ENCODE measurements around the gene PLXNA3.
A peak's percentile ranks its signal among the peaks of the same experiment; 100 is the strongest.

The PLXNA3 gene

DNA sequence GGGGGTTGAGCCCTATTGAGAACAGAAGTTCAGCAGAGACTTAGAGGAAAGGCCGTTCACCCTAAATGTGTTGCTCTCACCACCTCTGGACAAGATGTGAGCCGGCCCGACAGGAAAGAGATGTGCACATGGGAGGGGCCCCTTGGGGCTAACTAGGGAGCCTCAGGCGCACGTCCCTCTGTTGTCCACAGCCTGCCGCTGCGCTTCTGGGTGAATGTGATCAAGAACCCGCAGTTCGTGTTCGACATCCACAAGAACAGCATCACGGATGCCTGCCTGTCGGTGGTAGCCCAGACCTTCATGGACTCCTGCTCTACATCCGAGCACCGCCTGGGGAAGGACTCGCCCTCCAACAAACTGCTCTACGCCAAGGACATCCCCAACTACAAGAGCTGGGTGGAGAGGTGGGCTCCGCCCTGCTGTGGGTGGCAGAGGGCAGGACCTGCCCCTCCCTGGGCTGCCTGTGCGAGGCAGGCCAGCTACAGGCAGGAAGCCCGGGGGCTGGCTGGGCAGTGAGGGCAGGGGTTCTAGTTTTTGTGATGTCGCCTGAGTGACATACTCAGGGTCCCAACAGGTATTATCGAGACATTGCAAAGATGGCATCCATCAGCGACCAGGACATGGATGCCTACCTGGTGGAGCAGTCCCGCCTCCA is 13.0 kb downstream of the PLXNA3 start:
- no peak overlapping the region for H3K4me3 ChIP-seq (ENCODE audit: low read length)
- no peak for TF ChIP-seq ZNF274 (IDR thresholded peaks at IDR 0.05; ENCODE audit: low read depth, low read length)

DNA sequence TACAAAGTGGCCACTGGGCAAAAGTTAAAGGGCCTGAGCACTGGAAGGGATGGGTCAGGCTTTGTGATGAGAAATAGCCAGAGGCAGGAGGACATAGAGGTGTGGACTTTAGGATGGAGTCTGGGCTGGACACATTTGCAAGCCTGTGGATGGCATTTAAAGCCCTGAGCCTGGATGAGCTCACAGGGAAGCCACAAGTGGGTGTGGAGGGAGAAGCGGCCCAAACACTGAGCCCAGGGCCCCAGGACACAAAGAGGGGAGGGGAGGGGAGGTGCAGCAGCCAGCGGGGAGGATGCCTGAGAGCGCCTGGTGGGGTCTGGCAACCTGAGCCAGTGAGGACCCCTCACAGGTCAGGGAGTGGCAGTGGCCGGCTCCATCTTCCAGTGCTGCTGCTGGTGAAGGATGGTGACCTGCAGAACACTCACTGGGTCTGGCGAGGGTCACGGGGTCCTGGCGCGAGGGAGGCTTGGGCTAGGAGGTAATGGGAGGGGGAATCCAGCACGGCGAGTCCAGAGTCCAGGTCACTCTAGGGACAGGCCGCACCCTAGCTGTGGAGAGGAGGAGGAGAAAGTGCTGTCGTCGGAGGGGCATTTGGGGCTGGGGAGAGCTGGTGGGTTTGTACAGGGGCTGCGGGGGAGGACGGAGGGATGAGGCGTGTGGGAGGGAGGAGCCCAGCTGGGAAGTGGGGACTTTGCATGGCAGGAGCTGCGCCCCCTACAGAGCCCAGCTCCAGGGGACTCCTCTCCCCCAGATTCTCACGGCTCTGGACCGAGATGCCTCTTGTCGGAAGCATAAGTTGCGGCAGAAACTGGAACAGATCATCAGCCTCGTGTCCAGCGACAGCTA is 14.0 kb downstream of the PLXNA3 start:
- no peak for TF ChIP-seq ZNF274 (IDR thresholded peaks at IDR 0.05; ENCODE audit: low read depth, low read length)
- H3K4me3 ChIP-seq (ENCODE audit: low read length): no peak overlapping the region

DNA sequence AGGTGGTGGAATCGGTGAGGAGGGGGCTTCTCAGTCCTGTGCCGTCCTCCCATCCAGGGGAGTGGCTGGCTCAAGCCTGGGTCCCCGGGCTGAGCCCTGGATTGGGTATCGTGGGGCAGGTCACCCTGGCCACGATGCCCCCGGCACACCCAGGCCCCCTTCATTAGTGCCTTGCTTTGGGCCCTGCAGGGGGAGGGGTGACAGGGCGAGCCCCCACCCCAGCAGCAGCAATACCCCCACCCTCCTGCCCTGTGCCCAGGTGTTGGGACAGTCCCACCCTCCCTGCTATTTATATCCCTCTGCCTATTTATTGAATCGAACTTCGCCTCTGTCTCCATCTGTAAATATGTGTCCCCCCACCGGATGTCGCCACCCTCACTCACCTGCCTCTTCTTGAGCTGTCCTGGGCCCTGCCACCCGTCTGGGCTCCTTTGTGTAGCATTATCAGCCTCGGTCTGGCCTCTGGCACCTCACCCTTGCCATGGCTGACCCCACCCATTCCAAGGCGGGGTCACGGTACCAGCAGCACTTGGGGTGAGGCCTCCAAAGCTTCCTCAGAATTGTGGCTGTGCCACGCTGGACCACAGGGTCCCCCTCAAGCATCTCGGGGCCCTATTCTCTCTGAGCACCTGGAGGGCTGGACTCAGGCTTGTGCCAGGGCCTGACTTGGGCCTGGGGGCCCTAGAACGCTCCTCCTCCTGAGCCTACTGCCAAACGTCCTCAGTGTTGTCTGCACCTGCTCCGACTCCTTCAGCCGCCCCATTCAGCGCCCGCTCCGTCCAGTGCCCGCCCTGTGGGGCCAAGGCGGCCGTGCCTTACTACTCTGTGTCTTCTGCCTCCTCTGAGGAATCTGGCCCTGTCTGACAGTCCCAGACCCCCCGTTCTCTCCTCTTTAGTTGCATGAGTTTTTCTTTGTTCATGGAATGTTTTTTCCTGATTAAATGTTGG is 14.9 kb downstream of the PLXNA3 start:
- TF ChIP-seq ZNF274 (IDR thresholded peaks at IDR 0.05; ENCODE audit: low read depth, low read length): no peak
- no peak overlapping the region for H3K4me3 ChIP-seq (ENCODE audit: low read length)

DNA sequence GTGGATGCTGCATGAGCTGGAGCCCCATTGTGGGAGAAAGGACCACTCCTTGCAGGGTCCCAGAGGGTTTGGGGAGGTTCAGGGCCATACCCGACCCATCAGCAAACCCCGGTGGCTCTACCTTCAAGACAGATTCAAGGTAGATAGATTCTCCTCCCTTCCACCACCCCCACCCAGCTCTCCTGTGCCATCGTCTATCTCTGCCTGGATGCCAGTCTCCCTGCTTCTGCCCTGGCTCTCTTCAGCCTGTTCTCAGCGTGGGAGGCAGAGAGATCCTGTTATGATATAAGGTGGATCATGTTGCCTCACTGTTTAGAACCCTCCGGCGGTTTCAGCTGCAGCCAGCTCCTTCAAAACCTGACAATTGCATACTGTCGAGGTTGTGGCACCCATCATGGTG is 15.6 kb downstream of the PLXNA3 start:
- no peak for TF ChIP-seq ZNF274 (IDR thresholded peaks at IDR 0.05; ENCODE audit: low read depth, low read length)
- no peak overlapping the region for H3K4me3 ChIP-seq (ENCODE audit: low read length)

DNA sequence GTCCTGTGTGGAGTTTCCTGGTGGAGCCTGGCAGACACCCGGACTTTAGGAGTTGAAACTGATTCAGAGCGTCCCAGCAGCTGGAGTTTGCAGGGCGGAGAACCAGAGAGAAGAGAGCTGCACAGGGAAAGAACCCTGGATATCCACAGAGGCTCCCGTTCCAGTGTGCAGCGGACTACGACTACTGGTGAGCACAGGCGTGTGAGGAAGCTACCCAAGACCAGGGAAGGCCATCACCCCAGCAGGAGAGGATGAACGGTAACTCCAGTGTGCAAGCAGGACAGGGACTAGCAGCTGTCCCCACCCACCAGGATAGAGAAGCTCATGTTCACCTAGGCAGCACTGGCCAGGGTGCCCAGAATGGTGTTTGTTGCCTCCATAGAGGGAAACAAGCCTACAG is 18.7 kb downstream of the PLXNA3 start:
- H3K4me3 ChIP-seq (ENCODE audit: low read length): no peak overlapping the region
- no peak for TF ChIP-seq ZNF274 (IDR thresholded peaks at IDR 0.05; ENCODE audit: low read depth, low read length)

DNA sequence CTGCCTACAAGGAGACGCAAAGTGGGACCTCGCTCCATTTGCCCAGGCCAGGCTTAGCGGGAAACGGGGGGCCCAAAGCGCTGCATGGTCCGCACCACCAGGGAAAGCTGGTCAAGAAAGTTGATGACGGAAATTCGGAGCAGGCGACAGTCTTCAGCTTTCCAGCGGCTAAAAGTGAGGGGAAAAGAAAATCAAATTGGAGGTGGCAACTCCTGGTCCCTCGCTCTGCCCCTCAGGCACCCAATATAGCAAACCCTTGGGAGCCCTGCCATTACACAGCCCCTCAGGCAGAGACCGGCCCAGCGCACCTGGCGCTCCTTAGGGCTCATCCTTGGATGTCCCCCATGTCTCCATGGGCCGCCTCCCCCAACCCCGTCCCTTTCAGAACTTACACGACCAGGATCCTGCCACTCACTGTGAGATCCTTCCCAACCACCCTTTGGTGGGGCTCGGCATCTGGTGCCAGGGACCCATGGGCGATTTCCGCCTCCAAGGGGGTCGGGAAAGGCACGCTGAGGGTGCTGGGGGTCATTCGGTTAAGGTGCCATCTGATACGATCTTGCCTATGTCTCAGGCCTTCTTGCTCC is 19.9 kb downstream of the PLXNA3 start:
- TF ChIP-seq ZNF274 (IDR thresholded peaks at IDR 0.05; ENCODE audit: low read depth, low read length): no peak
- H3K4me3 ChIP-seq (ENCODE audit: low read length): peak overlapping the region; percentile 55

DNA sequence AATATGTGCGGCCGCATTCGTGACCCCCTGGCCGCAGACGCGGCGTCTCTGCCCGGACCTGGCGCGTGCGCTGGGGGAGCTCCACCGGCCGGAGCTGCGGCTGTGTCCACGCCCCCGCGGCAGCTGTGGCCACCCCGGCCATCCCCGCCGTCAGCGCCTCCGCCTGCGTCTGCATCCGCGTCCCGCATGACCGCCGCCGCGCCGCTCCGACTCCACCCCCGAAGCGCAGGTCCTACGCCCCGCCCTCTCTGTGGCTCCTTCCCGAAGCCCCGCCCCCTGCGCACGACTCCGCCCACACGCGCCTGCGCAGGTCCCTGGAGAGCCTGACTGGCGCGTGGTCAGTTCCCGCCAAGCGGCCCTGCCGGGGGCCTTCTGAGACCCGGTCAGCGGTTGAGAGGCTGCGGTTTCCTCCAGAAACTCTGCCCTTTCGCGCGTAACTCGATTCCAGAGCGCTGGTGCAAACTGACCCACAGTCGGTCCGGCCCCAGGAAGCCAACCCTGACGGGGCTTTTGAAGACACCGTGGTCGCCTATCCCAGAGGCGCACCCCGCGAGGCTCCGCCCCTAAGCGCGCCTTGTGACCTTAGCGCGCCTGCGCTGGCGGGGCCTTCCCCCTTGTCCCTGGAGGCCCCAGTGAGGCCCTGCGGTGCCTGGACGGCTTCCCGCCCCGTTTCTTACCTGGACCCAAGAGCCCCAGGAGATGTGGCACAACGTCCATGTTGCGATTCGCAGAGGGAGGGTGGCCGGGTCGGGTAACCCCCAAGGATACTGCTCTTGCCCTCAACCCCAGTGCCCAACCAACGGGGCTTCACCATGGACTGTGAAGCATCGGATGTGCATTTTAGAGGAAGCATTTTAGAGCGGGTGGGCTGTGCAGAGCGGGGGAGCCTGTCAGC is 20.9 kb downstream of the PLXNA3 start, which contains the start of gene LAGE3:
LAGE3 (minus strand) TSS at position 554 of the 895 bp plus-strand sequence; CDS start at position 188, 366 bp downstream.
- peak within 1 kb of the TSS; percentile 55 for H3K4me3 ChIP-seq (ENCODE audit: low read length)
- no peak for TF ChIP-seq ZNF274 (IDR thresholded peaks at IDR 0.05; ENCODE audit: low read depth, low read length)

DNA sequence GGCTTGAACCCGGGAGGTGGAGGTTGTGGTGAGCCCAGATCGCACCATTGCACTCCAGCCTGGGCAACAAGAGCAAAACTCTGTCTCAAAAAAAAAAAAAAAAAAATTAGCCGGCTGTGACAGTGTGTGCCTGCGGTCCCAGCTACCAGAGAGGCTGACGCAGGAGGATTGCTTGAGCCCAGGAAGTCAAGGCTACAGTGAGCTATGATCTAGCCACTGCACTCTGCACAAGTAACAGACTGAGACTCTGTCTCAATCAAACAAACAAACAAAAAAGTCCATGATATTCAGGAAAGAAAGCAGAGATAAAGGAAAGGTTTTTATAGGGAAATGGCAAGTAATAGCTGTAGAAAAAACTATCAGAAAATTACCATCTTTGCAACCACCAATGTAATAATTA is 23.1 kb downstream of the PLXNA3 start:
- no peak overlapping the region for H3K4me3 ChIP-seq (ENCODE audit: low read length)
- TF ChIP-seq ZNF274 (IDR thresholded peaks at IDR 0.05; ENCODE audit: low read depth, low read length): no peak

DNA sequence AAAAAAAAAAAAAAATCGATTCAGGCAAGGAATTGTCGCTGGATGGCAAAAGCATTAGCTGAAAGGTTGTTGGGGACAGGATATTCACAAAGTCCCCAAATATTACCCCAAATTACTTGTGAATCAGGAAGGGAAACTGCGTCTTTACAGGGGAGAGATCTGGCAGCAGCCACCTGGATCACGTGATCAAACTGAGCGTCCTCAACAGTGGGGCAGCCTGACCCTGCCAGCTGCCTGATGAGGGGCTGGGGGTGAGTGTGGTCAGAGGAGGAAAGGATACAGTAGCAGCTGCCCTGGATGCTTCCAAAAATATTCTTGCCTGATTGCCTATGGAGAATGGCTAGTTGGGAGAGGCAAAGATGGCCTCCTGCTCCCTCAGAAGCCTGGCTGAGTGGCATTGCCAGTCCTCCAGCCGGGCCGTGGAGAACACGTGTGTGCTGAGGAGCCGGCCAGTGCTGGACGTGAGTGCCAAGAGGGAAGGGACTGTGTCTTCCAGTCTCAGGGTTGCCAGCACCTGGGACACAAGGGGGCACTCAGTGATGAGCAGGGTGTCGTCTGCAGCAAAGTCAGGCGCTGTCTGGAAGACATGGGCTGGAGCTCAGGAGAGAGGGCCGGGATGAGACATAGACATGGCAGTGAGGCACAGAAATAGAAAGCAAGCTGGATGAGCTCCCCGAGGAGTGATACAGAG is 24.0 kb downstream of the PLXNA3 start:
- TF ChIP-seq ZNF274 (IDR thresholded peaks at IDR 0.05; ENCODE audit: low read depth, low read length): no peak
- H3K4me3 ChIP-seq (ENCODE audit: low read length): no peak overlapping the region

DNA sequence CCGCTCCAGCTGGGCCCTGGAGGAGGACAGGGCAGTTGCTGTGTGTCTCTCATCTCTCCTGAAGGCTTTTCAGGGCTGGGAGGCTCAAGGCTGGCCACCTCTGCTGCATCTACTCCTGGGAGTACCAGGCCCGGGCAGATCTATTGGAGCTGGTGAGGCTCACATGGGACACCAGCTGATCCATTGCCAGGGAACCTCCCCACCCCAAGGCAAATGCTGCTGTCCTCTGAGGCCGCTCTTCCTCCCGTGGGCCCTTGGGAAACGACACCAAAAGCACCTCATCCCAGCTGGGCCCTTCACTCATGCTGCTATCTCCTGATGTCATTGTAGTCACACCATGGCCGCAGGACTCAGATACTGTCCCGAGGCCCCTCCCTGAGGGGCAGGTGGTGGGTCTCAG is 24.7 kb downstream of the PLXNA3 start:
- no peak overlapping the region for H3K4me3 ChIP-seq (ENCODE audit: low read length)
- TF ChIP-seq ZNF274 (IDR thresholded peaks at IDR 0.05; ENCODE audit: low read depth, low read length): no peak

DNA sequence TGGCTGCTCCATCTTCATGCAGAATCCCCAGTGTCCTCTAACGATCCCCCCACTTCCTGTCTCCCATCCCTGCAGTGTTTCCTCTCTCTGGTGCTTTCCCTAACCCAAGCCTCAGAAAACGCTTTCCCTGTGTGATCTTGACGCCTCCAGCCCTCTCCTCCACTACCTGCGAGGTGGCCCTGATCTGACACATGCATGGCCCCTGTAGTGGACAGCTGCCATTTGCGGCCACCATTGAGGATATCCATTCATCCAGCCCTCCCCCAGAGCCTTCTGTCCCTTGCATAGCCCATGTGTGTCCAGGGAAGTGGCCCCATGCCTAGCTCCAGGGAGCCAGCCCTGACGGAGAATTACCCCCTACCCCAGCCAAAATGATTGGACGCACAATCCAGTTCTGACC is 25.2 kb downstream of the PLXNA3 start:
- TF ChIP-seq ZNF274 (IDR thresholded peaks at IDR 0.05; ENCODE audit: low read depth, low read length): no peak

More for the DNA sequence above, 25.2 kb downstream of the PLXNA3 start:
- H3K4me3 ChIP-seq (ENCODE audit: low read length): no peak overlapping the region
